Activated naive CD8-positive, alpha-beta T cell treated with anti-CD3 and anti-CD28 coated beads for 36 hours (primary cell): ENCODE data around the gene KLRB1. TPM values are rescaled to one million over a fixed set of nuclear protein-coding genes. Genes with fewer than 3 reads are reported as not detected.
"Not testable (repeated sequence)": the region's sequence is repeated elsewhere in the genome, so short reads cannot be mapped to it uniquely, and the experiment has no call there.

Source experiments
- DNase-seq: peaks from one replicate; pipeline ENCODE4 v3.0.0; 2021
- H3K27ac Mint-ChIP-seq: one replicate; pipeline ENCODE4 v1.8.0; 2022; ENCODE audit warnings: mild to moderate bottlenecking, moderate library complexity, mixed read lengths
- H3K27me3 Mint-ChIP-seq: one replicate; pipeline ENCODE4 v1.8.0; 2022; ENCODE audit warnings: mild to moderate bottlenecking, mixed read lengths
- H3K36me3 Mint-ChIP-seq: one replicate; pipeline ENCODE4 v1.8.0; 2021; ENCODE audit warnings: mild to moderate bottlenecking, mixed read lengths
- H3K4me1 Mint-ChIP-seq: one replicate; pipeline ENCODE4 v1.8.0; 2021; ENCODE audit warnings: mixed read lengths
- H3K4me3 Mint-ChIP-seq: one replicate; pipeline ENCODE4 v1.8.0; 2022; ENCODE audit warnings: mild to moderate bottlenecking, moderate library complexity, mixed read lengths
- H3K9me3 Mint-ChIP-seq: one replicate; pipeline ENCODE4 v1.8.0; 2022; ENCODE audit warnings: mixed read lengths
- total RNA-seq, 2 experiments: library from RNA; stranded (reverse); gene quantifications; one replicate each; pipeline ENCODE4 v1.2.3, GENCODE V29; 2021

KLRB1 gene
- total RNA-seq, 2 experiments from 2014 or later = not detected

- H3K4me3 Mint-ChIP-seq = no peak overlapping the region
- H3K27ac Mint-ChIP-seq = no peak overlapping the region
- peaks cover 3% of the 10 kb centered on the region for H3K9me3 Mint-ChIP-seq
- H3K4me1 Mint-ChIP-seq = peaks cover 11% of the 10 kb centered on the region
- peaks cover 8% of the 10 kb centered on the region for H3K36me3 Mint-ChIP-seq
- no peak for DNase-seq
- H3K27me3 Mint-ChIP-seq = no peaks in the 10 kb centered on the region
Observed at GRCh38 chr12:9604287-9604686, 3.4 kb downstream of the KLRB1 start.

GRCh38 chr12:9600426-9600825 lies 7.3 kb downstream of the KLRB1 start:
- H3K27me3 Mint-ChIP-seq, H3K36me3 Mint-ChIP-seq, H3K9me3 Mint-ChIP-seq, H3K4me1 Mint-ChIP-seq, DNase-seq, H3K4me3 Mint-ChIP-seq, H3K27ac Mint-ChIP-seq: not testable (repeated sequence)

GRCh38 chr12:9598363-9598762 lies 9.4 kb downstream of the KLRB1 start:
- Mint-ChIP-seq H3K36me3 (no peaks in the 10 kb centered on the region), H3K4me1 (no peaks in the 10 kb centered on the region), H3K9me3 (no peaks in the 10 kb centered on the region), H3K27ac (no peak overlapping the region), H3K27me3 (no peaks in the 10 kb centered on the region), H3K4me3 (no peak overlapping the region)
- DNase-seq = no peak

- no peak for DNase-seq
- H3K36me3 Mint-ChIP-seq = no peaks in the 10 kb centered on the region
- H3K4me3 Mint-ChIP-seq = no peak overlapping the region
- H3K9me3 Mint-ChIP-seq = no peaks in the 10 kb centered on the region
- H3K27me3 Mint-ChIP-seq = no peaks in the 10 kb centered on the region
- no peaks in the 10 kb centered on the region for H3K4me1 Mint-ChIP-seq
- H3K27ac Mint-ChIP-seq = no peak overlapping the region
Observed at GRCh38 chr12:9597365-9597764, 10.4 kb downstream of the KLRB1 start.

- no peak overlapping the region for H3K4me3 Mint-ChIP-seq
- H3K9me3 Mint-ChIP-seq = no peaks in the 10 kb centered on the region
- no peaks in the 10 kb centered on the region for H3K36me3 Mint-ChIP-seq
- H3K27me3 Mint-ChIP-seq = no peaks in the 10 kb centered on the region
- H3K27ac Mint-ChIP-seq = no peak overlapping the region
- no peak for DNase-seq
- no peaks in the 10 kb centered on the region for H3K4me1 Mint-ChIP-seq
Observed at GRCh38 chr12:9590441-9590840, 17.3 kb downstream of the KLRB1 start.

- Mint-ChIP-seq H3K27me3 (no peaks in the 10 kb centered on the region), H3K9me3 (no peaks in the 10 kb centered on the region), H3K4me3 (no peak overlapping the region), H3K27ac (no peak overlapping the region), H3K4me1 (no peaks in the 10 kb centered on the region), H3K36me3 (no peaks in the 10 kb centered on the region)
- no peak for DNase-seq
Observed at GRCh38 chr12:9588749-9589148, 19.0 kb downstream of the KLRB1 start.

- Mint-ChIP-seq H3K36me3 (no peaks in the 10 kb centered on the region), H3K27ac (no peak overlapping the region), H3K9me3 (no peaks in the 10 kb centered on the region), H3K4me3 (no peak overlapping the region), H3K27me3 (no peaks in the 10 kb centered on the region), H3K4me1 (no peaks in the 10 kb centered on the region)
- no peak for DNase-seq
Observed at GRCh38 chr12:9587987-9588600, 19.6 kb downstream of the KLRB1 start.

- not testable (repeated sequence) for H3K4me1 Mint-ChIP-seq, H3K9me3 Mint-ChIP-seq, H3K27me3 Mint-ChIP-seq, H3K4me3 Mint-ChIP-seq, H3K27ac Mint-ChIP-seq, H3K36me3 Mint-ChIP-seq, DNase-seq
Observed at GRCh38 chr12:9577729-9578128, 30.0 kb downstream of the KLRB1 start.

GRCh38 chr12:9567151-9567550 lies 40.6 kb downstream of the KLRB1 start:
- not testable (repeated sequence) for H3K4me3 Mint-ChIP-seq, H3K27ac Mint-ChIP-seq

GRCh38 chr12:9566113-9566512 lies 41.6 kb downstream of the KLRB1 start:
- H3K36me3 Mint-ChIP-seq, H3K27ac Mint-ChIP-seq, H3K4me1 Mint-ChIP-seq, DNase-seq, H3K4me3 Mint-ChIP-seq, H3K9me3 Mint-ChIP-seq, H3K27me3 Mint-ChIP-seq: not testable (repeated sequence)

More at GRCh38 chr12:9567151-9567550, 40.6 kb downstream of the KLRB1 start:
- not testable (repeated sequence) for H3K9me3 Mint-ChIP-seq, H3K4me1 Mint-ChIP-seq, H3K36me3 Mint-ChIP-seq, DNase-seq, H3K27me3 Mint-ChIP-seq

GRCh38 chr12:9564418-9564817 lies 43.3 kb downstream of the KLRB1 start:
- not testable (repeated sequence) for DNase-seq, H3K27ac Mint-ChIP-seq, H3K36me3 Mint-ChIP-seq, H3K27me3 Mint-ChIP-seq, H3K9me3 Mint-ChIP-seq, H3K4me3 Mint-ChIP-seq, H3K4me1 Mint-ChIP-seq

- H3K27ac Mint-ChIP-seq, H3K4me3 Mint-ChIP-seq, H3K4me1 Mint-ChIP-seq, H3K27me3 Mint-ChIP-seq, H3K9me3 Mint-ChIP-seq, H3K36me3 Mint-ChIP-seq, DNase-seq: not testable (repeated sequence)
Observed at GRCh38 chr12:9562841-9563453, 44.8 kb downstream of the KLRB1 start.

GRCh38 chr12:9545489-9545888 lies 62.2 kb downstream of the KLRB1 start:
- DNase-seq, H3K36me3 Mint-ChIP-seq, H3K9me3 Mint-ChIP-seq, H3K4me3 Mint-ChIP-seq, H3K27me3 Mint-ChIP-seq, H3K4me1 Mint-ChIP-seq, H3K27ac Mint-ChIP-seq: not testable (repeated sequence)

Other genes with a start within 250 kb of the KLRB1 start
- gene CLEC2D, start 61.8 kb upstream of the KLRB1 start, total RNA-seq = 100 to 1,000 TPM; 270 to 290 TPM
- gene CLECL1, start 125.2 kb upstream of the KLRB1 start, total RNA-seq = 1 to 10 TPM; 6.4 to 7.0 TPM
- gene CD69, start 153.0 kb upstream of the KLRB1 start, total RNA-seq = 100 to 1,000 TPM; 143 to 152 TPM
- not detected for gene KLRF1, start 219.6 kb upstream of the KLRB1 start, total RNA-seq